NCI-H1436 treated with DMSO at 0.1 percent for 48 hours (cell line): ENCODE measurements around the gene IDH1.
"Not testable (repeated sequence)": the region's sequence is repeated elsewhere in the genome, so short reads cannot be mapped to it uniquely, and the experiment has no call there.

Source experiments
- DNase-seq: peaks from one replicate; lab custom pipeline; 2025; lab: John Stamatoyannopoulos, UW

The IDH1 gene

GRCh38 chr2:208256192-208256782, 1.4 kb upstream of the IDH1 start:
- no peak for DNase-seq

GRCh38 chr2:208255557-208256106, 761 bp upstream of the IDH1 start:
- DNase-seq: no peak

GRCh38 chr2:208254118-208254870, 577 bp downstream of the IDH1 start:
- no peak for DNase-seq

GRCh38 chr2:208253600-208254117, 1.2 kb downstream of the IDH1 start:
- no peak for DNase-seq

DNA sequence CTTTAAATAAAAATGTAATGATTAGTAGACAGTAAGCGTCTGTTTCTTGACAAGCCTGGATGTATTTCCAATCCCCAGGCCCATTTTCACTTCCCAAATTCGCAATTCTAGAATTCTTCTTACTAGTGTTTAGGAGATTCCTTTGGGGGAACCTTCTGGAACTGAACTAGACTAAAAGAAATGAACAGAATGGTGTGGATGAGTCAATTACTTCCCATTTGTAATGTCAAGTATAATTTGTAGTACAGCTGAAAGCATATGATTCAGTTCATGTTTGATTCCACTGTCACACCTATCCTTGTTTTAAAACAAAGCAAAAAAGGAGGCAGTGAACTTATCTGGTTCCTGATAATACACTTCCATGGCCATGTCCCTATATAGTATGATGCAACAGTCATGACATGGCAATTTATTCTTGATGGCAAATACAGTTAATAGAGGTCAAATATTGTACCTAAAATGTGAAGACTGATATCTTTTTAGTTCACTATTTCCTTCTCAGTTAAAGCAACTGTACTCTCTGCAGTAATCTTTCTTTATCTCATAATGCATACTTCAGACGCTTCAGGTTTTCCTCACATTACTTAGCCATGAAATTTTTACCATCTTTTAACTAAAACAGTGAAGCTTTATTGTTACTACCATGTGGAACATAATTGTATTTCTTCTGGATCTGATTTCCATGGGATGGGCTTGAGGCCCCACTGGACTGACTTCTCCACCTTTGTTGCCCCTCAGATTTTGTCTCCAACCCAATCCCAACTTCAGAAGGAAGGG, 2.0 kb downstream of the IDH1 start:
- DNase-seq: no peak

- DNase-seq: no peak
Observed at GRCh38 chr2:208251098-208251497, 3.8 kb downstream of the IDH1 start.

- DNase-seq: no peak
Observed at GRCh38 chr2:208250388-208250787, 4.5 kb downstream of the IDH1 start.

DNA sequence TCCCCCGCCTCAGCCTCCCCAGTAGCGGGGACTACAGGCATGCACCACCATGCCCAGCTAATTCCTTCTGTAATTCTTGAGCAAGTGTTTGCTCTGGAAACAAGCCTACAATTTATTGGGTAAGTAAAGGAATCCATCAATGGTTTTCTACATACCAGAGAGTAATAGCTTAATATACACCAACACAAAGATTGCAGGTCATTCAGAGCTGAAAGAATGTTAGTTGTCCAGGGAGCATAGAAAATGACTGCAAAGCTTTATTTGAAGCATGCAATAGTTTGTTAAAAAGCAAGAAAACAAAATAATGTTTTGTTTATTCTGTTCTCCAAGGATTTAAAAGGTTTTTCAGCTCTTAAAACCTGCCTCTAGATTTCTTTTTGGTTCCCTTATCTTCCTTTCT, 5.6 kb downstream of the IDH1 start:
- no peak for DNase-seq

DNA sequence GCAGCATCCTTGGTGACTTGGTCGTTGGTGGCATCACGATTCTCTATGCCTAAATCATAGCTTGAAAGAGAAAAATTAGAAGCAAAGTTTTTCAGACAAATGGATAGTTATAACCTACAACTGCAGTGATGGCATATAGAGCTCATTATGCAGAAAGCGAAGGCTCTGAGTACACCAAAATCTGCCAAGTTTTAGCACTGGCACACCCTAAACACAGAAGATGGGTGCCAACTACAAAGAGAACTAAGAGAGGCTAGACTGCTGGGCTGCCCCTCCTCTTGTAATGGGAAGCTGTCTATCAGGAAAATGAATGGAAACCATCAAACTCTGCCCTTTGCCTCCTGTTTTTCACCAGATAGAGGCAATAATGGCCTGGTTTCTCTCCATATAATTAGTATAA, 6.3 kb downstream of the IDH1 start:
- DNase-seq: no peak

DNA sequence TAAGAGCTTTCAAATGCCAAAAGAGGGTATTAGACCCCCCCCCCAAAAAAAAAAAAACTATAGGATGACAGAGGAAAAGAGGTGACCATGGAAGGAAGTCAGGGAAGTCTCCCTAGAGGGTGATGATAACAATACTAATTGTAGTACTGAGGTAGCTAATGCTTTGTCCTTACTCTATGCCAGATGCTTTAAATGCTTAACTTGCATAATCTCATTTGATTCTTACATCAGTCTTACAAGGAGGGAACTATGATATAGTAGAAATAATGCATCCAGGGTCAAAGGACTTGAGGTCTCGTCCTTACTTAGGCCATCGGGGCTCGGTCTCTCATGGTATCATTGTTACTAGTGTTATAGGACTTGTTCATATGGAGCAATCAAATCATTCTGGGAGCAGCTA, 9.1 kb downstream of the IDH1 start:
- DNase-seq: no peak

DNA sequence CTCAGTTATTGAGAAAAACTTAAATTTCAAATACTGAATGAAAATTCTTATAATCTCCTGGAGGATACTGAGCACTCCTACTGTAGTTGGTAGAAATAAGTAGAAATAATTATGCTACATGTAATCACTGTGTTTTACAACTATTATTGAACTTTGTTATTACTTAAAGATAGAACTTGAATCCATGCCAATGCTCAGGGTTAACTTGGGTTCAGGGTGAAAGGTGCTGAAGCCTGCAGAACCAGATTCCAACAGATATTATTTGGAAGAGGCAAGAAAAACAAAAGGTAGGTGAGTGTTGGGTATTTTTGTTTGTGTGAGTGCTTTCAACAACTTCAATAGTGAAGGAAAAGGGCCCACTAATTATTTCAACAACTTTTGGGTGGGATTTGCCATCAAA, 10.4 kb downstream of the IDH1 start:
- DNase-seq: no peak

DNA sequence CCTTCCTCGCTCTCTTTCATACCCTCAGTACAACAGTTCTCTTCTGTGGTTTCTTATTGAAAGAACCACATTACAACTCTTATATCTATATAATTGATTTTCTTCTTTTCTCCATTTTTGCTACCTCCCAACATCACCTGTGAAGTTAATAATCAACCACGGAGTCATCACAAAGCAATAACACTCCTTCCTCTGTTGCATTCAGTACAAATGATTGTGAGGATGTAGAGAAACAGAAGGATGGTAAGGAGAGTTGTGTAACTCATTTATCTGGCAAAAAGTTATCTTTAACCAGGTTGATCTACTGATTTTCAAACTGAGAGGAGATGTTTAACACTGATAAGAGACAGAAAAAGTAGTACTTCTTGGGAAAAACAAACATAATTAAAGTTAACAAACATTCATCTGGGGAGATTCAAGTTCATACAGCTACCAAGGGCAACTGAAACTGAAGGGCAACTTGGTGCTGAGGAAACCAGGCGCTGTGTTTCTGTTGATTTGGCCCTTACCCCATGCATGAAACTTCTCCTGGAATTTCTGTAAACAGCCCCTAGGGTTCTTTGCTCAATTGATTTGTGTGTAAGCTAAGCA, 14.2 kb downstream of the IDH1 start:
- no peak for DNase-seq

- DNase-seq: no peak
Observed at GRCh38 chr2:208239770-208240493, 14.9 kb downstream of the IDH1 start.

- DNase-seq: no peak
Observed at GRCh38 chr2:208235860-208236259, 19.0 kb downstream of the IDH1 start.

- no peak for DNase-seq
Observed at GRCh38 chr2:208234786-208235185, 20.1 kb downstream of the IDH1 start.

- no peak for DNase-seq
Observed at GRCh38 chr2:208228476-208228875, 26.4 kb downstream of the IDH1 start.

DNA sequence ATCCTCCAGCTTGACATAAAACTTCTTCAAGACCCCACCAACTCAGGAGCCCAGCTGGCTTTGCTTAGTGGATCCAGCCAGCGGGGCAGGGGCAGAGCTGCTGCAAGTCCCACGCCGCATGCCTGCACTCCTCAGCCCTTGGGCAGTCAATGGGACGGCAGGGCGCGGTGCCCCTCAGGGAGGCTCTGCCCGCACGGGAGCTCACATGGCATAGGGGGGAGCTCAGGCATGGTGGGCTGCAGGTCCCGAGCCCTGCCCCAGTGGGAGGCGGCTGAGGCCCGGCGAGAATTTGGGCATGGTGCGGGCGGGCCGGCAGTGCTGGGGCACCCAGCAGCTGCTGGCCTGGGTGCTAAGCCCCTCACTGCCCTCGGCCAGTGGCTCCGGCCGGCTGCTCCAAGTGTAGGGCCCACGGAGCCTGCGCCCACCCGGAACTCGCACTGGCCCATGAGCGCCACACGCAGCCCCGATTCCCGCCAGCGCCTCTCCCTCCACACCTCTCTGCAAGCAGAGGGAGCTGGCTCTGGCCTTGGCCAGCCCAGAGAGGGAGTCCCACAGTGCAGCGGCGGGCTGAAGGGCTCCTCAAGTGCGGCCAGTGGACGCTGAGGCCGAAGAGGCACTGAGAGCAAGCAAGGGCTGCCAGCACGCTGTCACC, 27.2 kb downstream of the IDH1 start:
- no peak for DNase-seq

DNA sequence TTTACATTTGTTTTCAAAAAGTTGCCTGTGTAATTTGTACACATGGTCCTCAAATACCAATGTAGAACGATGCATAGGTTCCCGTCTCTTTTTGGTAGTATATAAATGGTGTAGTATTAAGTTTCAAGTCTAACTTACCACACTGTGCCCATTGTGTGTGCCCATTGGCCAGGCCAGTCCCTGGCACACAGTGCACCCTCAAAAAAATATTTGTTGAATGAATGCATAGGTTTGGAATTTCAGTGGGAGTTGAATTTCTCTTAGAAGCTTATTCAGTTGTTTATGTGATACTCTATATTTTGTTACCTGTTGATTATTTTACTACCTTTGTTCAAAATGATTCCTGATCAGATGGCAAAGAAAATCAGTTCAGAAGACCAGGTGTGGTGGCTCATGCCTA, 30.1 kb downstream of the IDH1 start:
- no peak for DNase-seq

DNA sequence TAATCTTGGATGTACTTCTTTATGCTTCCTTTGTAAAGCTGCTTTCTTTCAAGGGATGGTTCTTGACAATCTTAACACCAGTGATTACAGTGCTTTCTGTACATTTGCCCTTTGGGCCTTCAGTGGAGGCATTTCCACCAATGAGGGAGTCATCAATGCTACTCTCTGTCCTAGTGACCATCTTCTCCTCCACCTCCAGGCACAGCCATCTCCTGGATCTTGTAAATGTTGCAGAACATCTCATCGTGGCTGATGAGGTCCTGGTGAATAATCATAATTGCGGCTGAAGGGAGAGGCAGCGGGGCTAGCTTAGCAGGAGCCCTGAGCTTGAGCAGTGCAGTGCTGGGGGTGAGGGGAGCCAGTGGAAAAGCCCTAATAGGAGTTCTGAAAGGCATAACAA, 32.5 kb downstream of the IDH1 start:
- no peak for DNase-seq

DNA sequence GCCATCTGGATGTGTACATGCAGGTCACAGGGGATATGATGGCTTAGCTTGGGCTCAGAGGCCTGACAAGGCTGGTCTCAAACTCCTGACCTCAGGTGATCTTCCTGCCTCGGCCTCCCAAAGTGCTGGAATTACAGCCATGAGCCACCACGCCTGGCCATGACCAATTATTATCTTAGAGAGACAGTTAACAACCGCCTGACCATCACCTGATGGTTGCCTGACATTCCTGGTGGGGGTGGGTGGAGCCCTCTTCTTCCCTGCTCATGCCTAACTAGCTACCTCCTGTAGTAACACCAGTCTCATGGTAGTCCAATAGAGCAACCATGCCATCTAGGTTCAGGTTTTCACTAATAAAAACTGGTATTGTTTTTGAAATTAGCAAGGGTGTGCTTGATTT, 33.0 kb downstream of the IDH1 start:
- not testable (repeated sequence) for DNase-seq
